GM19025 (cell line): ENCODE results near the gene CDH19.

ENCODE experiments used
- ATAC-seq: cut with Tn5 transposase; IDR thresholded peaks from one replicate; pipeline ENCODE4 v1.9.1; 2021; ENCODE audit warnings: mild to moderate bottlenecking, low read depth, moderate library complexity; ENCODE audit not compliant: unreplicated experiment

Gene CDH19, protein sequence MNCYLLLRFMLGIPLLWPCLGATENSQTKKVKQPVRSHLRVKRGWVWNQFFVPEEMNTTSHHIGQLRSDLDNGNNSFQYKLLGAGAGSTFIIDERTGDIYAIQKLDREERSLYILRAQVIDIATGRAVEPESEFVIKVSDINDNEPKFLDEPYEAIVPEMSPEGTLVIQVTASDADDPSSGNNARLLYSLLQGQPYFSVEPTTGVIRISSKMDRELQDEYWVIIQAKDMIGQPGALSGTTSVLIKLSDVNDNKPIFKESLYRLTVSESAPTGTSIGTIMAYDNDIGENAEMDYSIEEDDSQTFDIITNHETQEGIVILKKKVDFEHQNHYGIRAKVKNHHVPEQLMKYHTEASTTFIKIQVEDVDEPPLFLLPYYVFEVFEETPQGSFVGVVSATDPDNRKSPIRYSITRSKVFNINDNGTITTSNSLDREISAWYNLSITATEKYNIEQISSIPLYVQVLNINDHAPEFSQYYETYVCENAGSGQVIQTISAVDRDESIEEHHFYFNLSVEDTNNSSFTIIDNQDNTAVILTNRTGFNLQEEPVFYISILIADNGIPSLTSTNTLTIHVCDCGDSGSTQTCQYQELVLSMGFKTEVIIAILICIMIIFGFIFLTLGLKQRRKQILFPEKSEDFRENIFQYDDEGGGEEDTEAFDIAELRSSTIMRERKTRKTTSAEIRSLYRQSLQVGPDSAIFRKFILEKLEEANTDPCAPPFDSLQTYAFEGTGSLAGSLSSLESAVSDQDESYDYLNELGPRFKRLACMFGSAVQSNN

DNA sequence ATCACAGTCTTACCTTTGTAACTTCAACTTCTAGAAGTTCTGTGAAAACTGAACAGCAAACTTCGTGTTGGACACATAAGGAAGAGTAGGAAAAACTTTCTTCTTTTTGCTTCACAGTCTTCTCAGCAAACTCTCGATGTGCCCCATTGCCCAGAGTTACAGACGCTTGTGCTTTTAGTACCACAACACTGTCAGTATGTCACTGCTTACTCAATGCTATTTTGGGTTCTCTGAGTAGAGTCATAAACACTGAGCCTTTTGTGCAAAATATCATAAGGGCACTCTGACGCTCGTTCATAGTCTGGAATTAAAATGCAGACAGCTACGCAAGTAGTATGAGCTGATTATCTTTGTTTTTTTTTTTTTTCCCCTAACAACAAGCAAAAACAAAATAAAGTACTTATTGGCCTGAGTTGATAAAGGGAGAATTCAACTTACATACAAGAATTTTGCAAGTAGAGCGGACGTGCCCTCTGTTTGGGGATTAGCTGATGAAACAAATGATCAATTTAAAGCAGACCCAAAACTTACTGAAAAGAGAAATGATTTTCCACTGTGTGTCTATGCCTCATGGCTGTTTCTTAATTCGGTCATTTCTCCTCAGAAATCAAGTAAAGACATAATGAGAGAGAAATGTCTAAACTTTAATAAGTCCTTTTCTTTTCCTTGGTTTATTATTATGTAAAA, at the start of gene CDH19:
Gene CDH19, minus strand, starts transcription at position 150 of the 687 bp plus-strand sequence. CDS start 31,886 bp downstream, outside the sequence.
- no peak for ATAC-seq

DNA sequence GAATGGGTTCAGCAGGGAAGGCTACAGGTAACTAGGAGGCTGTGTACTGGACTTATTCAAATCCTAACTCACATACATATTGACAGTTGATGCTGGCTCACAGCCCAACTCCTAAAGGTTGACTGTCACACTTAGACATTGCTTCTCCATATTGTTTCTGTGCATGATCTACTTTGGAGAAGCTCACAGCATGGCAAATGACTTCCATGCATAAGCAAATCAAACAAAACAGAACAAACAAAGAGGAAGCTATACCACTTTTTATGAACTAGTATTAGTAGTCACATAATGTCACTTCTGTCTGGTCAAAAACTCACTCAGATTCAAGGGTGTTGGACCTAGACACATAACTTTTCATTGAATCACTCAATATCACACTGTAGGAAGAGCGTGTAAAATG, 43.8 kb upstream of the CDH19 start:
- no peak for ATAC-seq

DNA sequence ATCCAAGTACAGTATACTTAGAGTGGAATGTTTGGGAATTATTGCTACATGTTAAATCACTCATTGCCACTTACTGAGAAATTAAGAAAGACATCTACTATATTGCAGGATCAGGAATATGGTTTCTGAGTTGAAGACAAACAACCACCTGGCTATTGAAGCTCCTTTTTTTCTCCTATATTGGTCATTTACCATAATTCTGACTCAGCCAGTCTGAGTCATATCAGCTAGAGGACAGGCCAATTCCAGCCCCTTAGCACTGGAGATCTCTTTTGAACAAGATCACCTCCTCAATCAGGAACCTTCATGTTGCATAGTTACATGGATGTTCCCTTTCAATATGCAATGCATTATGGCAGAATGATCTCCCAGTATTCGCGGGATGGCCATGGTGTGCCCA, 42.7 kb upstream of the CDH19 start:
- ATAC-seq: no peak

DNA sequence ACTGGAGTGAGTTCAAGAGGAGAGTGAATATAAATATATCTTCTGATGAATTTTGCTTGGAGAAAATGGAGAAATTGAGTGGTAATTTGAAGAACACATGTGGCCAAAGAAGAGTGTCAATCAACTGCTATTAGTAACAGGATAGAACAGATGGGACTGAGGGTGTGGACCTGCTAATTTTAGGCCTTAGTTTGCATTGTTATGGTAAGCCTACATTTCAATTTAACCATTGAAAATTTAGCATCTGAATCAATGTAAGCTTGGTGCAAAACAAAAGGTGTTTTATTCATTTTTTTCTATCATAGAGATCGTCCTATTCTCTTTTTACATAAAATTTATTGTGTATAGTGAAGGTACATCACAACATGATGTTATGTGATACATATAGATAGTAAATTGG, 42.1 kb upstream of the CDH19 start:
- no peak for ATAC-seq

DNA sequence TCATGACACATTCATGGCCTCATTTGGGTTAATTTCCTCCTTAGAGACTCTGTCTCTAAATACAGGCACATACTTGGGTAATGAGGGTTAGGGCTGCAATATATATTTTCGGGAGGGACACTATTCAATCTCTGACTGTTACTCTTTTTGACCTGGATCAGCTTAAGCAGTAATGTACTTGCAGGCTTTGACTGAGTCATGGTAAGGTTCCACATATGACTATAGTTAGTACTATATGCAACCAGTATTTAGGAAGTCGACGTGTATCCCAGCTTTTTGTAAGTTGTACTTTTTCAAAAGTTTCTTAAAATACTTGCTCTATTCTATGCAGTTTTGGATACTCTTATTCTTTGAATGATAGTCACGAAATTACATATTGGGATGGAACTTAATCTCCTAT, 37.2 kb upstream of the CDH19 start:
- no peak for ATAC-seq

DNA sequence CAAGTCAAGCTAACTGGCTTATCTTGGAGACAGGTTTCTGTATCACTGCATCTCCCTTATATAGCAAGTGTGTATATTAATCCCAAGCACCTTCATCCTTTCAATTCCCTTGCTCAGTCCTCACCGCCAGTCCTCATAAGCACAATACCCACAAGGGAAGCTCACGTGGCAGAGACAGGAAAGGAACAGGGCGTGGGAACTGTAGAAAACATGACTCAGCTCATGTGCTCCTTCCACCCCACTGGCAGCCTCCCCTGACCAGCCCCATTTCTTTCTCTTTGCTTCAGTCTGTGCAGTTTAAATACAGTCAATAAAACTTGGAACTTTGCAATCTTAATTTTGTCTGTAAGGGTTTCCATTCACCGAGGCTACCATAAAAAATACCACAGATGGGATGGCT, 36.5 kb upstream of the CDH19 start:
- ATAC-seq: no peak

DNA sequence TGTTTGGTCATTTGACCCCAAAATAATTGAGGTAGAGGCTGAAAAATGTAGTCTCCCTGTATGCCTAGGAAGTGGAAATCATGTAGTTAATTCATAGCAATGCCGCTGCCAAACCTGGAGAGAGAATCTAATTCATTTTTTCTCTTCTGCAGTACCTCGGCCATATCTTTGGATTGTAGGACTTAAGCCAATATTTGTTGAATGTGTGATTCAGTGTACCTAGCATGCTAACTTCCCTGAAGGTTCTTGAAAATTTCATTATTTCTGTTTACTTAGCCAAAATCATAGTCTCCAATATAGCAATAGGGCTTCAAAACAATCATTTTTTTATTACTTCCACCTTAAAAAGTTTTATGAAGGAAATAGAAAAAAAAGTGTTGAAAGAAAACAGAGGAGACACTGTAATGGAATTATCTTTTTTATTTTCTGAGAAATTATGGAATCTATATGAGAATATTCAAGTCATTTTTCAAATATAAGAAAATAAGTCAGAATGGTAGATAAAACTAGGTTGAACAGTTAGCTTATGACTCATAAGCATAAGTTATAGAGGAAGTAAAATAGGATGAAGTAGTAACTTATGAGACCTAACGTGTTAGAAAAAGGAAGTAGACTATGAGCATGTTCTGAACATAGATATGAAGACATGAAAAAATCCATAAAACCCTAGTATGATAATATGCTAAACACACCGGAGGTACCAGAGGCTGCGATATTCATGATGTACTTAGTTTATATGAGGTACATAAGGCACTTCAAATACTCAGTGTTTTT, 35.2 kb upstream of the CDH19 start:
- ATAC-seq: no peak

DNA sequence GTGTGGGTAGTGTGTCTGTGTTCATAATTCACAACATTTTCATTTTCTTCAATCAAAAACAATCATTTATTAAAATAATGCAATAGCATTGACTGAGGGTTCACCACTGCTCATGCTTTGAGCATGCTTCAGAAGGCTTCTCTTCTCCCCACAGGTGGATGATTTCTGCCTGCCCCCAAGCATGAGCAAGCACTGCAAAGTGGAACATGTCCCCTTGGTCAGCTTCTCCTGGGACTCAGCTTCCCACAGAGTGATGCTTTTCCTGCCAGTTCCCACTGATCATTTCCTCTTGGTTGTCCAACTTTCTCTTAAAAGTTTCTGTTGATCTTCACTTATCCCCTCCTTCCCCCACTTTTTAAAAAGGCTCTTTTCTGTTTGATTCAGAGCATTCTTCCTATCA, 31.5 kb upstream of the CDH19 start:
- no peak for ATAC-seq

DNA sequence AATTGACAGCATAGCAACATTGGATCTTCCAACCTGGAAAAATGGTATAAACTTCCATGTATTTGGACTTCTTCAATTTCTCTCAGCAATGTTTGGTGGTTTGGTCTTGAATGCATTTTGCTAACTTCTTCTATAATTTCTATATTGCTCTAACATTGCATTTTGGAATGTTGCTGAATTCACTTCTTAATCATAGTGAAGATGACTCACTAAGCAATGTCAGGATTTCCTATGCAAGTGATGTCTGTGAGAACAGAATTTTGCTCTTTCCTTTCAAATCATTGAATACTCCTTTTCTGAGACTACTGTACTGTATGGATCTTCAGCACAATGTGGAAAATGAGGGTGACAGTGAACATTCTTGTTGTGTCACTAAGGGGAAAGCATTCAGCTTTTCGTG, 28.9 kb upstream of the CDH19 start:
- no peak for ATAC-seq

DNA sequence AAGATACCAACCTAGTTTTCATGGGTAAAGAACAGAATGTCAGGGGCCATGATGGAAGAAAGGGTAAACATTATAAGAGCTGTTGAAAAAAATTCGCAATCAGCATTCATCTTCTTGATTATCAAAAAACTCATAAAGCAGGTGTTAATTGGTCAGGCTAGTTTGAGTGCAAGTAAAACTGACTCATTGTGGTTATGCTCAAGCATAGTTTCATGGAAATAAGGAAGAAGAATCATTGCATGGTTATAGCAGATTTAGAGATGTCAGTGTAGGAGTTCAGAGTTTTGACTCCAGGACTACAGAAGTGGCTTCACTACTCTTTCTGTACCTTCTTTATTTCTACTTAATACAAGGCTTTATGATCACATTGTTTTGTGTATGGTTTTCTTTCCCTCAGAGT, 26.9 kb upstream of the CDH19 start:
- ATAC-seq: no peak

DNA sequence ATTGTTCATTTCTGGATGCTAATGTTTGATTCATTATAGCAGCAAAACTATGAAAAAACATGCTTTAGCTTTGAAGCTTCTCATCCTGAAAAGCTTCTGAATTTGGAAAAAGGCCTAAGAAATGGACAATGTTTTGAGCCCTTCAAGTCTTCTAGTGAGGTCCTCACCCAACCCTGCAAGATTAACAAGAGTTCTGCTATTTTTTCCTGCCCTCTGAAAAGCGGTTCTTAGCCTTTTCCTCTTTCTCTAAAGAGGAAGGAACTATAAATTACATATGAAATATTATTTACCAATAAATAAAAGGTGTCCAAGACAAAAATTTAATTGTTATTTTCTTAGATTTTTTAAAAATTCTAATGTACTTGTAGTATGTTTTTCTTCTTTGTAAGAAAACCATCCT, 19.9 kb upstream of the CDH19 start:
- ATAC-seq: no peak

DNA sequence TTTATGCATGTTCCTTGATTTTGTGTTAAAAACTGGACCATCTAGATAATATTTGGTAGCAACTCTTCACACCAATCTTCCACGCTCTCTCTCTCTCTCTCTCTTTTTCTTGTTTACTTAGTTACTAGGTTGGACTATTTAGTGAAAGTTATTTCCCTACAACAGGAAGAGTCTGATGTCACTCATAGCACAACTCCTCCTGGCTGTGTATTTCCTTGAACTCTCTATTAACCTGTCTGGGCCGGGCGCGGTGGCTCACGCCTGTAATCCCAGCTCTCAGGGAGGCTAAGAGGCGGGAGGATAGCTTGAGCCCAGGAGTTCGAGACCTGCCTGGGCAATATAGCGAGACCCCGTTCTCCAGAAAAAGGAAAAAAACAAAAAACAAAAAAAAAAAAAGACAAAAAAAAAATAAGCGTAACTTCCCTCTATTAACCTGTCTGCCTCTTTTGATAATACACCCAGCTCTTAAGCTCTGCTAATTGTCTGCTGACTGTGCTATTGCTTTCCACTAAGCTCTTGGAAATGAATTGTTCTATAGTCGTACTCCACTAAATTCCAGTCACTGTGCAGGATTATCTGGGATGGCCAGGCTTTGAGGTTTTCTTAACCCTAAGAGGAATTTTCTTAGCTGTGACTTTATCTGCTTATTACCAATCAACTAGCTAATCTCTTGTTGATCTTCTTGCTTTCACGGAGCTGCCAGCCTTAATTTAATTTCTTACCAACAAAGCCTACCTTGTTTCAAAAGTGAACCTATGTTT, 18.1 kb upstream of the CDH19 start:
- ATAC-seq: no peak

DNA sequence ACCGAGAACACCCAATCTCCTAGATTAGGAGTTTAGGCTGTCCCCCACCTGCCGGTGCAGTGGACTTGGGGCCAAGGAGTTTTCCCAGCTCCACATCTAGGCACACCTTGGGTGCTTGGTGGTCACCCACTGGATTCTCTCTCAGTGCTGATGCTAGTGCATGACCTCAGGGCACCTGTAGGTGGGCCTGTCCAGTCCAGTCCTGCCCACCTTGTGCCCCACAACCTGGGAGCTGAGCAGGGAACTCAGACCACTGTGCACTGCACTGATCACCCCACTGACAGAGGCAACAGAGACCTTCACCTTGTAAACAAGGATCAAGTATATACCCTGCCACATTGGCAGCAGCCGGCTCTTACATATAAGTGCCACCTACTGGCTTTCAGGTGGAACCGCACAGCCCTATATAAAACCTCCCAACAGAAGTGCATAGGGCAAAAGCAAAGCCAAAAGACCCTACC, 12.7 kb upstream of the CDH19 start:
- ATAC-seq: peak; percentile 63

DNA sequence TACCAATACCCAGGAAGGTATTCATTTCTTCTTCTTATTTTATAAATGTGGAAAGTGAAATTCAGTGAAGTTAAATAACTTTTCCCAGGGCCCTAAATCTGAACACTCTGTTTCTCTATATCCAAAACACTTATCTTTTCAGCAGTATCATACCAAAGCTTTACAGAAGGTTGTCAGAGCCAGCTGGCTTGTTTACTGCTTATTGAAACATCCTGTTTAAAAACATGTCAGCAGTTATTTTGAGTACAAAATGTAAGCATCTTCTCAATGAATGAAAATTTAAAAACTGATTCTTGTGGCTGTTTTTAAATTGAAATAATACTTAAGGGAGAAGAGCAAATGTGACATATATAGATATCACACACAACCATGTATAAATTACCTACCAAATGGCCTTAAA, 11.3 kb upstream of the CDH19 start:
- ATAC-seq: no peak

DNA sequence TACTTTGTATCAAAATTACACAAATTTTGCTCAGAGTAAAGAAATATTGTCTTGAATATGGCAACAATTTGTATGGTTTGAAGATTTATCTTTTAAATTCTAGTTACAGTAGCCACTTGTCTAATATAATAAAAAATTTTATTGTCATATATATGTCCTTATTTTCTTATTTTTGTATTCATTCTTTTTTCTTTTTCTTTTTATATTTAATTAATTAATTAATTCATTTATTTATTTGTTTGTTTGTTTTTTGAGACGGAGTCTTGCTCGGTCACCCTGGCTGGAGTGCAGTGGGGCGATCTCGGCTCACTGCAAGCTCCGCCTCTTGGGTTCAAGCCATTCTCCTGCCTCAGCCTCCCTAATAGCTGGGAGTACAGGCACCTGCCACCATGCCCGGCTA, 3.7 kb upstream of the CDH19 start:
- no peak for ATAC-seq

DNA sequence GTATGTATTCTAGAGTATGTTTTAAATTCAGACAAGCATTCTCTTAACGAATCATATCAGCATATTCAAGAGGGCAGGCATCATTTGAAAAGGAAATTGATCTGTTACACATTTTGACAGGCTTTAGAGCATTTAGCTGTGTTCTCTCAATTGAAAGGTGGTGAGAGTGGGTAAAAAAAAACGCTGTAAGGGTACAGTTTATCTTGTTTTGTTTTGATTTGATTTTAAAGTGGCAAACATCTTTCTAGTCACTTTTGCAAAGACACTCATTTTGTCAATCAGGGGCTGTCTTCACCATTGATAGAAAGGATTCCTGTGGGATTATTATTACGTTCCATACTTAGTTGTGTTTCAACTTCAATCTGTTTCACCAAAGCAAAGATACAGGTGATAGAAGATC, 2.2 kb downstream of the CDH19 start:
- ATAC-seq: no peak

DNA sequence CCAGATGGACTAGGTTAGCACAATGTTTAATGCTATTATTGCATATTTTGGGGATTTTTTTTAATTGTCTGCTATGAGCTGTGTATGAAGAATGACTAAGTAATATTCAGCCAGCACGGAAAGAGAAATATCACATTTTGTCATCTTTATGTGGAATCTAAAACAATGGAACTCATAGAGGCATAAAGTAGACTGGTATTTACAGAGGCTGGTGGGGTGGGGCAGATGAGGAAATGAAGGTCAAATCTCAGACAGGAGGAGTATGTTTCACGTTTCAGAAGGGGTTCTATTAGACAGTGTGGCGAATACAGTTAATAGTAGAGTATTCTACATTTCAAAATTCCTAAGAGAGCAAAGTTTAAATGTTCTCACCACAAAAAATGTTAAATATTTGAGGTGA, 4.7 kb downstream of the CDH19 start:
- no peak for ATAC-seq

DNA sequence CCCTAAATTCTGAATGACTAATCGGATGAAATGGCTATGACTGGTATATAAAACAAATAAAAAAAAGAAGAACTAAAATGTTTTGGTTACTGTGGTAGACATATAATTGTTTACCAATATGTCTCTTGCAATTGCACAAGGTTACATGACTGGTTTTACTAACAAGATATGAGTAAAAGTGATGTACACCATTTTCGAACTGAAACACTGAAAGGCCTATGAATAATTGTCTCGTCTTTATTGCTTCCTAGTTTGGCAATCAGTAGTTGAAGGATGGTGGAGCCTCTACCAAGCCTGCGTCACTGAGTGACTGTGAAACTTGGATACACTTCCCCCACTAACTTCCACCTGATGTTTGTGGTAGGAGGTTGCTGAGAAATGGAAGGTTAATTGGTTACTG, 16.5 kb downstream of the CDH19 start:
- no peak for ATAC-seq

DNA sequence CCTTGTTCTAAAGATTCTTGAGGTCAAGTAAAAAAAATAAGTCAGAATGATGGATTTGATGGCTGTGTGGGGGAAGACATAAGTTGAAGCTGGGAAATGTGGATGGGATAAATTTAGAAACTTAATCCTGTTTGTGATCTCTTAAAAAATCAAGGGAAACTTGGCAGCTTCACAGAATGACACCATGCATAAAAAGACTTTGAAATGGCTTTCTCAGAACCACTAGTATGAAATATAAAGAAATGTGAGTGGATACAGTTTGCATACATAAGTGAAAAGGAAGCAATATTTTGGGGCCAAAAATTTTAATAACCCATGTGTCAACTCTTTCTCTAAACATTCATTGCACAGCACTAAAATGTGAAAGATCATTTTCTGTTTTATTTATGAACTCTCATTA, 21.7 kb downstream of the CDH19 start:
- ATAC-seq: no peak

DNA sequence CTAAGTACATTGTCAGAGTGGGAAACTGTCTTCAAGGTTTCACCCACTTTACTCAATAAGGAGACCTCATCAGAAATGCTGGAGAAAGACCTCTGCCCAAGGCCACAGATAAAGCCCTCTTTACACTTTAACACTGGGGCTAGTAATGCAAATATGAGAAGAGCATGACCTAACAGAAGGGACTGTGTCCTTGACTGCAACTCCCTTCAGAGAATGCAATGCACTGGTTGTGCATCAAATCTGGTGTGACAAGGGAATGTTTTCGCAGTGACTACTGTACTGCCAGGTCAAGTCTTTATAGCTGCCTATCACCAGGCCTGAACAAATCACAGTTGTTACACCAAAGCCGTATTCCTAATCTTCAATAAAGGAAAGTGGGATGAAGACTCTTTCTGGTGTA, 28.6 kb downstream of the CDH19 start:
- no peak for ATAC-seq
